GM18519 (cell line): ENCODE results near the gene HAS3.
"Not testable (repeated sequence)": the region's sequence is repeated elsewhere in the genome, so short reads cannot be mapped to it uniquely, and the experiment has no call there.

Source experiments
- ATAC-seq: cut with Tn5 transposase; IDR thresholded peaks from one replicate; pipeline ENCODE4 v1.9.1; 2021; ENCODE audit warnings: mild to moderate bottlenecking, moderate library complexity; ENCODE audit not compliant: unreplicated experiment, low FRiP score

Gene HAS3

DNA sequence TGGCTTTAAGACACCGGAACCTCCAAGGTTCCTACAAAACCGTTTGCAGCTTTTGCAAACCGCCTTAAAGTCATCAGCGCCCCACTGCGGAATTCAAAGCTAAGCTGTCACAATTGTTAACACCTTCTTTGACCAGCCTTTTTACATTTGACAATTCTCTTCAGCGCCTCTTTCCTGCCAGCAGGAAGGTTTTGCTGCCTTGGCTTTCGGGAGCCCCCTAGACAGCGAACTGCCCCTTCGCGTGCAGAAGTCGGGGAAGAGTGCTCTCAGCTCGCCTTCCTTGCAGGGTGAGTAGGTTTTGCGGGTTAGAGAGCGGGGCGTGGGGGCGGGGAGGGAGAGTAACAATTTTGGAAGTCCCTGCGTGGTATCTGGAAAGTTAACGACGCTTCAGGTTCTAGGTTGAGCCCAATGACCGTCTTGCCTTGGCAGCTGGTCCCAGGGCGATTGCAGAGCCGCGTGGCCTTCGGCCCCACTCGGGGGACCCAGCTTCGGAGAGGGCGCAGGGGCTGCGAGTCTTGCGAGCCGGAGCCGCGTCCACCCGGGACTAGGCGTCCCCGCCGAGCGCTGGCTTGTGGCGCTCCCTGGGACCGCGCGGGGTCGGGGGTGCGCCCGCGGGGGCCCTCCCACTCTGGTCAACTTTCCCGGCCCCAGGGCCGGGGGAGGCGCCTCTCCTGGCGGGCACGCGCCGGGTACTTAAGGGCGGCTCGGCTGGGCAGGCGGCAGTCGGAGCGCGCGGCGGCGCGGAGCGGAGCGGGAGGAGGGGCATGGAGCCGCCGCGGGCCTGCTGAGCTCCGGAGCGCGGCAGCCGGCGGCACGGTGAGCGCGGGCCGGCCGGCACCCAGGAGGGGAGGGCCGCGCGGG is at the start of gene HAS3:
Gene HAS3 (plus strand): TSS at position 153 of the 861 bp plus-strand sequence. CDS start 3,743 bp downstream, outside the sequence.
- no peak for ATAC-seq

GRCh38 chr16:69055980-69056379 is 49.5 kb upstream of the HAS3 start:
- ATAC-seq = no peak

- no peak for ATAC-seq
These were observed 49.0 kb upstream of the HAS3 start for GRCh38 chr16:69056421-69056820.

GRCh38 chr16:69057400-69058378 is 47.8 kb upstream of the HAS3 start:
- no peak for ATAC-seq

GRCh38 chr16:69063491-69063890 is 42.0 kb upstream of the HAS3 start:
- ATAC-seq = not testable (repeated sequence)

- ATAC-seq = no peak
These were observed 41.2 kb upstream of the HAS3 start for GRCh38 chr16:69064124-69064763.

GRCh38 chr16:69064764-69065313 is 40.6 kb upstream of the HAS3 start:
- ATAC-seq = no peak

DNA sequence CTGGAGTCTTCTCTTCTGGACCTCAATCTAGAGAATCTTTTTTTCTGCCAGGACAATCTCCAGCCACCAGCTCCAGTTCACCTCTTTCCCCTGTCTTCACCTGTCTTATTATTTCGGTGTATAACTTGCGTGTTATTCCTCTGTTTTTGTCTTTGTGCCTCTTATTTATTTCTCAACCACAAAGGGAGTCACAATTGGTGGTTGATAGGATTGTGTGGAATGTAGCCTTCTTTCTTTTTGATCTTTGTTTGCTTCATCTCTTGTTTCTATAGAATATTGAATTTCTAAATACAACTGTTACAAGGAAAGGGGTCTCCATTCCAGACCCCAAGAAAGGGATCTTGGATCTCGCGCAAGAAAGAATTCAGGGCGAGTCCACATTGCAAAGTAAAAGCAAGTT is 35.9 kb upstream of the HAS3 start:
- no peak for ATAC-seq

GRCh38 chr16:69071036-69071435 is 34.4 kb upstream of the HAS3 start:
- ATAC-seq = no peak

DNA sequence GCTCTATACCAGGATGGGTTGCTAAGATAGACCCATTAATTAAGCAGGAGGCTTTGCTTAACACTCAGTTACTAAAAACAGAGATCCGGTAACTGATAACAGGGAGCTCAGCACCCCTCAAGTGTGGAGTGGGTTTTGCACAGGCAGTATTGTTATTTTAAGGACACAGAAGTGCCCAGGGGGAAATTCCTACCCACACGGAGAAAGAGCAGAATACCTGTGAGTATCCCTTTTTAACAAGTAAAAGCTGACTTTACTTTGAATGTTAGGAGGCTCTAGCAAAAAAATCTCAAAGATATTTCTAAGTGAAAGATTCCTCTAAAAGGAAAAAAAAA is 32.8 kb upstream of the HAS3 start:
- ATAC-seq = no peak

DNA sequence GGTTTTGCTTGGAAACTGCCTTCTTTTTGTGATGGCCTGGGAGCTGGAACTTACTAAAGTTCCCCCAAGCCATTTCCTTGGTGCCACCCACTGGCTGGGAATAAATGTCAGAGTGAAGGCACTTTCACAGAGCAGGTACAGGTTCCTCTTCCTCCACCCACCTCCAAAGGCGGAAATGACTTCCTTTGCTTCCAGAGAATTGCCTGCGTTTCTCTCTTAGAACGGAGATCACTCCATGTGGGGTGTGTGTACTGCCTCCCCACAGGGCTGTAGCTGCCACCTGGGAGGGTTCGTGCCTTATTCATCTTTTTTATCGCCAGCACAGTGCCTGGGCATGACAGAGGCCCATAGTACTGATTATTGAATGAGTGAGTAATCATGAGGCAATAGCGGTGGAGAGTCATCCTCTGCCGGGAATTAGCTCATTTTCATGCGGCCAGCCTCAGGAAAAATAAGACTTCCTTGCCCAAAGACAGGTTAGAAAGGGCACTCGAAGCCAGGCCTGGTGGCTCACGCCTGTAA is 32.2 kb upstream of the HAS3 start:
- no peak for ATAC-seq

GRCh38 chr16:69077251-69077650 is 28.2 kb upstream of the HAS3 start:
- ATAC-seq = no peak

GRCh38 chr16:69078073-69078472 is 27.4 kb upstream of the HAS3 start:
- no peak for ATAC-seq

DNA sequence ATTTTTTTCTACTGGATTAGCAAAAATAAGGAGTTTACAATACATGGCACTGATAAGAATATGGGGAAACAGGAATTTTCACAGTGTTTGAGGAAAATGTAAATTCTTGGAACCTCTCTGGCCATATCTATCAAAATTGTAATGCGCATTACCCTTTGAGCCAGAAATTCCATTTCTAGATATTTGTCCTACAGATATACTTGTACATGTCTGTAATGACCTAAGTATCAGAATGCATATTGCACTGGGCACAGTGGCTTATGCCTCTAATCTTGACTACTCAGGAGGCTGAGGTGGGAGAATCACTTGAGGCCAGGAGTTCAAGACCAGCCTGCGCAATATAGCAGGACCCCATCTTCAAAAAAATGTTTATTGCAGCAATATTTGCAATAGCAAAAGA is 25.8 kb upstream of the HAS3 start:
- no peak for ATAC-seq

- no peak for ATAC-seq
These were observed 22.0 kb upstream of the HAS3 start for GRCh38 chr16:69083306-69083941.

DNA sequence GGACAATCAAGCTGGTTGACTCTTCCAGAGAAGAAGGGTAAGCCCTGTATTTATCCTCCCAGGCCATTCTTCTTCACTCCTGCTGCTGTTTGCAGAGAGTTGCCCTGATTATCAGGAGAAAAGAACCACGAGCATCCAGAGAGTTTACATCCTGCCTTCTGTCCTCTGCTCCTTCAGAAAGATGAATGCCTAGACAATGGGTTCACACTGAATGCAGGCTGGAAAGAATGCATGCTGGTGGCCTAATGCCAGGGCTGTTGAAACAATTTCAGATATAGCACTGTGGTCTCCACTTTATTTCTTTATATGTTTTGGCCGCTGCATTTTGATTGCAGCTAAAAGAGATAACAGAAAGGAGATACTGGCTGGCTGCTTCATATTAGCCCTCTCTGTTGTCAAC is 21.2 kb upstream of the HAS3 start:
- no peak for ATAC-seq

DNA sequence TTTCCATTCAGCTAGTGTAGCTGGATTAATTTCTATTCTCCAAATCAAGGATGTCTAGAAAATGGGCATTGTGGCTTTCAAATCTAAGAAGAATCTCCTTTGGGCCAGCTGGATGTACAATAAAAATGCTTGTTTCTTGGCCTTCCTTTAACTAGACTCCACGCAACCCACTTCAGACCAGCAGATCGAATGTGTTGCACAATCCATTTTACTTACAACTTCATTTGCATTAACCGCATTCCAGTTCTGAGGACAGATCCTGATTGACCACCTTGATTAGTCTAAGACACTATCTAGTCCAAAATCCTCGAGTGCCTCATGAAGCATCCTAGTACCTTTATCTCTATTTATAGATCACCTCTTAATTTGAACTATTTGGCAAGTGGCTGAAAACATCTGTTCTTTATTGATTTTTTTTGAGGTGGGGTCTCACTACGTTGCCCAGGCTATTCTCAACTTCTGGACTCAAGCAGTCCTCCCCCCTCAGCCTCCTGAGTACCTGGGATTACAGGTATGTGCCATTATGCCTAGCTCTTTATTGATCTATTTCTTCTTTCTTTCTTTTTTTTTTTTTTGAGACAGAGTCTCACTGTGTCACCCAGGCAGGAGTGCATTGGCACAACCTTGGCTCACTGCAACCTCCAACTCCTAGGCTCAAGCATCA is 20.3 kb upstream of the HAS3 start:
- ATAC-seq = no peak

DNA sequence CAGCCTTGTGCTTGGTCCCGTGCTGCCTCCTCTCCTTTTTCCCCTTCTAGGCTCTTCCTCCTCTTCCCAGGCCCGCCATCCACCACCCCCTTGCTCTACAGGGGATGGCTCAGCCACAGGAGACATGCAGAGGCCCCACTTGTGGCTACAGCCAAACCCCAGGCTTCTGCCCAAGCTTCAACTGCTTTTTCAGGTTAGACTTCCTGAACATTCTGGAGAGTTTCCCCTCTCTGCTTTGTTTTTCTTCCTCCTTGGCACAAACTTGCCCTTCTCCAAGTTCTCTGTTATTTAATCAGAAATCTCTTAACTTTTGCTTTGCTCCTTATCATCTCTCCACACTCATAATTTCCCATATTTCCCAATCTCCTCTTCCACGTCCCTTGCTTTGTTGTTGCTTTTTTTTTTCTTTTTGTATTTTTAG is 18.3 kb upstream of the HAS3 start:
- ATAC-seq = no peak

DNA sequence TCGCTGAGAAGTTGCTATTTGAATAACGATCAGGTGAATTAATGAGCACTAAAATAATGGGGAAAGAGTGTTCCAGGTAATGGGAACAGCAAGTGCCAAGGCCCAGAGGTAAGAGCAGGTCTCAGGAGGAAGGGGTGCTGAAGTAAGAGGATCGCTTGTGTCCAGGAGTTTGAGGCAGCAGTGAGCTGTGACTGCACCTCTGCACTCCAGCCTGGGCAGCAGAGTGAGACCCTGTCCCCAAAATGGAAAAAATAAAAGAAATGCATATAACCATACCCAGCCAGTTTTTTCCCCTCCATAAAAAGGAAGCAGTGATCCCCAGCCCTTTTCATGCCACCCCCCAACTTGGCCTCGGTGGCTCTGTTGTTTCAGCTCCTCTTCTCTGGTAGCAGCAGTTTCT is 16.8 kb upstream of the HAS3 start:
- ATAC-seq = no peak
